Mucosa of rectum (tissue), 2 donors: ENCODE results near the gene ARHGAP21.
"Not testable (repeated sequence)": the region's sequence is repeated elsewhere in the genome, so short reads cannot be mapped to it uniquely, and the experiment has no call there.

Experiments
- H3K27ac ChIP-seq, 2 donors: one replicate each; pipeline ENCODE4 v1.7.0; 2013; ENCODE audit warnings: inconsistent platforms in 2 of 2, low read depth in 2 of 2, low read length in 2 of 2
- H3K27me3 ChIP-seq, 2 donors: one replicate each; pipeline ENCODE4 v1.7.0; 2013; ENCODE audit warnings: low read length in 2 of 2; ENCODE audit not compliant: control insufficient read depth in 2 of 2, insufficient read depth in 2 of 2
- H3K36me3 ChIP-seq, 2 donors: one replicate each; pipeline ENCODE4 v1.7.0; 2013; ENCODE audit warnings: low read length in 2 of 2; ENCODE audit not compliant: control insufficient read depth in 2 of 2, insufficient read depth in 2 of 2
- H3K4me1 ChIP-seq, 2 donors: one replicate each; pipeline ENCODE4 v1.7.0; 2013; ENCODE audit warnings: low read length in 2 of 2, mild to moderate bottlenecking in 1 of 2; ENCODE audit not compliant: control insufficient read depth in 2 of 2, insufficient read depth in 2 of 2
- H3K4me3 ChIP-seq, 2 donors: one replicate each; pipeline ENCODE4 v1.7.0; 2013; ENCODE audit warnings: low read length in 2 of 2
- H3K9ac ChIP-seq, 2 donors: one replicate each; pipeline ENCODE4 v1.7.0; 2013; ENCODE audit warnings: low read length in 2 of 2, low read depth in 1 of 2, mild to moderate bottlenecking in 1 of 2
- H3K9me3 ChIP-seq, 2 donors: one replicate each; pipeline ENCODE4 v1.7.0; 2013; ENCODE audit warnings: low read length in 2 of 2; ENCODE audit not compliant: control insufficient read depth in 2 of 2
- donor health status: healthy.
- donor health status: Normal muscosa, but diverticular disease.

The ARHGAP21 gene

DNA sequence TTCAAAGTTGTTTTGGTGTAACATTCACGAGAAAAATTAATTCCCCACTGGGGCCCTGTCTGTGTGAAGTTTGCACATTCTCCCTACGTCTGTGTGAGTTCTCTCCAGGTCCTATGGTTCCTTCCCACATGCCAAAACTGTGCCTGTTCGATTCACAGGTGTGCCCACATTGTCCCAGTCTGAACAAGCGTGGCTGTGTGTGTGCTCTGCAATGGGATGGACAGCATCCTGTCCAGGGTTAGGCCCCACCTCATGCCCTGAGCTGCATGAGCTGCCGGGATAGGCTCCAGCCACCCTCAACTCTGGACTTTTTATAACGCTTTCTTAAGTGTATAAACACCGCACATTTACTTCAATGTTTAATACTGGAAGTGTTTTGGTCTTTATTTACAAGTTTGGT, 55.4 kb downstream of the ARHGAP21 start:
- Histone ChIP-seq H3K4me3 (no peak overlapping the region), H3K9me3 (no peaks in the 10 kb centered on the region), H3K27ac (no peak overlapping the region)

DNA sequence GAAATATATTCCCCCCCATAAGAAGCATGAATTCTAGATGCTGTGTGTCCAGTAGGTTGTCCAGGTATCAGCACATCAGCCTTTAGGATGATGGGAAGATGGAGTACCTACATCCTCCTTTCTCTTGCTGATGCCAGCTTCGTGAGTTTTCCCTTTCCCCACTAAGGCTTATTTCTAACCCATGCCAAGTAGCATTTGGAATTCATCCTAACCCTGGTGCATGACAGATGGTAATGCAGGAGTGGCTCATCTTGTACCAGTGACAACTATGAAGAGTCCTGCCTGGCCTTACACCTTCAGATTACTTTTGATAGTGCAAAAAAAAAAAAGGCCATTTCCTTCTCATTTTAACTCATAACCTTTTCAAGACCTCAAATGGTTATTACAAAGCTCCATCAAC, 58.7 kb downstream of the ARHGAP21 start:
- H3K36me3 ChIP-seq: peaks cover 5 to 16% of the 10 kb centered on the region in 2 donors
- no peak overlapping the region for H3K9ac ChIP-seq
- H3K4me3 ChIP-seq: no peak overlapping the region
- no peaks in the 10 kb centered on the region for H3K9me3 ChIP-seq
- no peak overlapping the region for H3K27ac ChIP-seq
- H3K4me1 ChIP-seq: no peaks in the 10 kb centered on the region
- no peaks in the 10 kb centered on the region for H3K27me3 ChIP-seq

More for the DNA sequence above, 55.4 kb downstream of the ARHGAP21 start:
- H3K27me3 ChIP-seq: no peaks in the 10 kb centered on the region
- H3K4me1 ChIP-seq: no peaks in the 10 kb centered on the region
- no peak overlapping the region for H3K9ac ChIP-seq
- H3K36me3 ChIP-seq: peaks cover 5 to 16% of the 10 kb centered on the region in 2 donors

DNA sequence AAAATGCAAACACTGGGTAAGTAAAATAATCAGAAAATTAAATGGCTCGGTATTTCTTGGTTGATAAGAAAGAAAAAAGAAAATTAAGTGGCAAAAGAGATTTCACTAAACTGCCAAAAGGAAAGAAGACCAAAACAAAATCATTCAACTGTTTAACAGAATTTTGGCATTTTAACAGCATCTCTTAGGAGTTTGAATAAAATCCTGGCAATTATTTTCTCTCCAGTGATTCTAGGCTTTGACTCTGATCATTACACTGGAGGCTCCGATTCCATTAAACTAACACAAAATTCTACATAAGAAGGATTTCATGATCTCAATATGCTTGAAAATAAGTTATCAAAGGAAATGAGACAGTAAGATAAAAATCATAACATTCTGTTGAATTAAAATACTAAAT, 62.3 kb downstream of the ARHGAP21 start:
- H3K4me3 ChIP-seq: no peak overlapping the region
- no peaks in the 10 kb centered on the region for H3K9me3 ChIP-seq
- H3K27ac ChIP-seq: no peak overlapping the region
- H3K9ac ChIP-seq: no peak overlapping the region
- peaks cover 3 to 6% of the 10 kb centered on the region in 2 donors for H3K36me3 ChIP-seq
- no peaks in the 10 kb centered on the region for H3K4me1 ChIP-seq
- no peaks in the 10 kb centered on the region for H3K27me3 ChIP-seq

DNA sequence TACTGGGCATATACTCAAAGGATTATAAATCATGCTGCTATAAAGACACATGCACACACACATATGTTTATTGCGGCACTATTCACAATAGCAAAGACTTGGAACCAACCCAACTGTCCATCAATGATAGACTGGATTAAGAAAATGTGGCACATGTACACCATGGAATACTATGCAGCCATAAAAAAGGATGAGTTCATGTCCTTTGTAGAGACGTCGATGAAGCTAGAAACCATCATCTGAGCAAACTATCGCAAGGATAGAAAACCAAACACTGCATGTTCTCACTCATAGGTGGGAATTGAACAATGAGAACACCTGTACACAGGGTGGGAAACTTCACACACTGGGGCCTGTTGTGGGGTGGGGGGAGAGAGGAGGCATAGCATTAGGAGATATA, 65.4 kb downstream of the ARHGAP21 start:
- H3K27me3 ChIP-seq, H3K9me3 ChIP-seq, H3K36me3 ChIP-seq, H3K4me3 ChIP-seq, H3K9ac ChIP-seq, H3K4me1 ChIP-seq, H3K27ac ChIP-seq: not testable (repeated sequence)

DNA sequence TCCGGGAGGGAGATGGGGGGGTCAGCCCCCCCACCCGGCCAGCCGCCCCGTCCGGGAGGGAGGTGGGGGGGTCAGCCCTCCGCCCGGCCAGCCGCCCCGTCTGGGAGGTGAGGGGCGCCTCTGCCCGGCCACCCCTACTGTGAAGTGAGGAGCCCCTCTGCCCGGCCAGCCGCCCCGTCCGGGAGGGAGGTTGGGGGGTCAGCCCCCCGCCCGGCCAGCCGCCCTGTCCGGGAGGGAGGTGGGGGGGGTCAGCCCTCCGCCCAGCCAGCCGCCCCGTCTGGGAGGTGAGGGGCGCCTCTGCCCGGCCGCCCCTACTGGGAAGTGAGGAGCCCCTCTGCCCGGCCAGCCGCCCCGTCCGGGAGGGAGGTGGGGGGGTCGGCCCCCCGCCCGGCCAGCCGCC, 67.4 kb downstream of the ARHGAP21 start:
- H3K27ac ChIP-seq: not testable (repeated sequence)

DNA sequence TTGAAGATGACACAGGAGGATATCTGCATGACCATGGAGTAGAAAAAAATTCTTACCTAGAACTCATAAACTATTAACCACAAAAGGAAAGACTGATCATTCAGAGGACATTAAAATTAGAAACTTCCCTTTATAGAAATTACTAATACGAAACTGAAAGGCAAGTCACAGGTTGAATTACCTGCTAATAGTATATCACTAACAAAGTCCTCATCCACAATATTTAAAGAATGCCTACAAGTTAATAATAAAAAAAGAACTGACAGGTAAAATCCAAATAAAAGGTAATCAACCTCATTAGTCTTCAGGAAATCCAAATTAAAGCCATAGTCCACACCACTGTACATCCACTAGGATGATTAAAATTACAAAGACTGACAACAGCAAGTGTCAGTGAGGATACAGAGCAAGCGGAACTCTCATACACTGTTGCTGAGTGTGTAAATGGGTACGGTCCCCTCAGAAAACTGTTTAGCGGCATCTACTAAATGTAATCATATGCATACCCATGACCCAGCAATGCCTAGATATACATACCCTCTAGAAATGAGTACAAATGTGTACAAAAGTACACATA, 71.2 kb downstream of the ARHGAP21 start:
- H3K27ac ChIP-seq: no peak overlapping the region

More for the DNA sequence above, 67.4 kb downstream of the ARHGAP21 start:
- not testable (repeated sequence) for H3K9me3 ChIP-seq, H3K27me3 ChIP-seq, H3K4me3 ChIP-seq, H3K9ac ChIP-seq, H3K36me3 ChIP-seq, H3K4me1 ChIP-seq

DNA sequence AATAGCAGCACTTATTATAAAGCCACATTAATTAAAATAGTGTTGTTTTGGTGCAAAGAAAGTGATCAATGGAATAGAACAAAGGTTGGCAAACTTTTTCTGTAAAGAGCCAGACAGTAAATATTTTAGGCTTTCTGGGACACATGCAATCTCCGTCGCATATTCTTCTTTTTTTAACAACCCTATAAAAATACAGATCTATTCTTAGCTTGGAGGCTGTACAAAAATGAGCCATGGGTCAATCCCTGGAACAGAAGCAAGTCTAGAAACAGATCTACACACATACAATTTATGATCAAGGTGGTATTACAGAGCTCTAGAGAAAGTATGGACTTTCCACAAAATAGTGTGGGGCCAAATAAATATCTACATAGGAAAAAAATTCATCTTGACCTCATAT, 71.8 kb downstream of the ARHGAP21 start:
- Histone ChIP-seq H3K9me3 (no peaks in the 10 kb centered on the region), H3K27ac (no peak overlapping the region), H3K9ac (no peak overlapping the region), H3K36me3 (peaks cover 0 to 7% of the 10 kb centered on the region in 2 donors), H3K4me1 (no peaks in the 10 kb centered on the region), H3K4me3 (no peak overlapping the region), H3K27me3 (no peaks in the 10 kb centered on the region)

More for the DNA sequence above, 71.2 kb downstream of the ARHGAP21 start:
- Histone ChIP-seq H3K27me3 (no peaks in the 10 kb centered on the region), H3K36me3 (peaks cover 0 to 7% of the 10 kb centered on the region in 2 donors), H3K4me1 (no peaks in the 10 kb centered on the region), H3K4me3 (no peak overlapping the region), H3K9me3 (no peaks in the 10 kb centered on the region), H3K9ac (no peak overlapping the region)

DNA sequence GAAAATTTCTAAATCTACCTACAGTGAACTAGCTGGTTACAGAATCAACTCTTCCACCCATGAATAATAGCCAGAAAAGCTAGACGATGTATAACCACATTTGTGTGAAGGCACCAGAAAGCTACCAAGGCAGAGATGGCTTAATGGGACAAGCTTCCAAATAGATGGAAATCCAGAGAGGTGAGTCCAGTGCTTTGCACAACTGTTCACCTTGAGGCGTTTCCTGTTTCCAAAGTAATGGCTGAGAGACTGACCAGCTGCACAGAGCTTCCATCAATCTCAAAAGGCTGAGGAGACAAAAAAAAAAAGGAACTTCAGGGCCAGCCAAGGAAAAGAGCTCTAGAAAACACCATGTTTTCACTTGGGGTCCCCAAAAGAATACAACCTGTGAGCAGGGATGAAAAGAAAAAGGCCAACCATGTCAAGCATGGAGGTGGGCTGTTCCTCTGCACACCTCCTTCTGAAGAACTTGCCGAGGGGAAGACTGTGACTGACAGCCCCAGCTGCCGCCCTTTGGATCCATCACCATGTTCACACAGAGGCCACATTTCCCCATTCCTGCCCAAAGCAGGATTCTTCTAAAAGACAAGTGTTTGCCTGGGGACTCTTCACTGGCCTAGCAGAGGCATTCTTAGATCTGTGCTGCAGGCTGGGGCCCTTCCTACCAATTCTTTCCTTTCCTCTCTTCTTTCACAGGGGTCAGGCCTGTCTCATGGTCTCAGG, 72.9 kb downstream of the ARHGAP21 start:
- Histone ChIP-seq H3K4me3 (no peak overlapping the region), H3K4me1 (no peaks in the 10 kb centered on the region), H3K9me3 (no peaks in the 10 kb centered on the region), H3K27ac (no peak overlapping the region), H3K27me3 (no peaks in the 10 kb centered on the region), H3K36me3 (peaks cover 0 to 7% of the 10 kb centered on the region in 2 donors), H3K9ac (no peak overlapping the region)

DNA sequence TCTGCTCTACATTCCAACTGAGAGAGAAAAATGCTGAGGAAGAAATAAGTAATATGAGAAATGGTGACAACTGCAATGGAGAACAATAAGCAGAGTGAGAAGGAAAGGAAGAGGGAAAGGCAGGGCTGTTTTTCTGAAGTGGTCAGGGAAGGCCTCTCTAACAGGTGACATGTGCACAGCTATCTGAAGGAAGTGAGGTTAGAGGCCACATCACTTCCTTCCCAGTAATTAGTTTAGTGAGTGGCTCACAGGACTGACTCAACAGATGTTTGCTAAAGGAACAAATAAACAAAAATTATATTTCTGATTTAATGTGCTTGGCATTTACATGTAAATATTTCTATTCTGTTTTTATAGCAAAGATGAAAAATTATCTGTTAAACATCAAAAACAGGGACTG, 77.9 kb downstream of the ARHGAP21 start:
- peaks cover 0 to 5% of the 10 kb centered on the region in 2 donors for H3K36me3 ChIP-seq
- peaks cover 7 to 13% of the 10 kb centered on the region in 2 donors for H3K4me1 ChIP-seq
- no peak overlapping the region for H3K27ac ChIP-seq

DNA sequence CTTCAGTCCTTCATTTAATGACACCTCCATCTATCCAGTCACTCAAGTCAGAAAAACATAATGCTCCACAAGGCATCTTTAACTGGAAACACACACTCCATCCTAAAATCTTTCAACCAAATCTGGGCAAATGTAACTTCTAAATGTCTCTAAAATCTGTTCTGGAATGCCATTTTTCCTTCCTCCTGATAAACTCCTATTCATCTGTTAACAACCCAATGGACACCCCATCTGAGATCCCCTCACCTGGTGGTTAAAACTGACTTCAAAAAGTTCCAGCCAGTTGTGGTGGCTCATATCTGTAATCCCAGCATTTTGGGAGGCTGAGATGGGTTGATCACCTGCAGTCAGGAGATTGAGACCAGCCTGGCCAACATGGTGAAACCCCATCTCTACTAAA, 78.7 kb downstream of the ARHGAP21 start:
- Histone ChIP-seq H3K4me3 (no peak overlapping the region), H3K27ac (no peak overlapping the region), H3K4me1 (peaks cover 7 to 13% of the 10 kb centered on the region in 2 donors), H3K36me3 (peaks cover 0 to 3% of the 10 kb centered on the region in 2 donors), H3K9me3 (no peaks in the 10 kb centered on the region), H3K27me3 (no peaks in the 10 kb centered on the region), H3K9ac (no peak overlapping the region)

More for the DNA sequence above, 77.9 kb downstream of the ARHGAP21 start:
- Histone ChIP-seq H3K9me3 (no peaks in the 10 kb centered on the region), H3K9ac (no peak overlapping the region), H3K27me3 (no peaks in the 10 kb centered on the region), H3K4me3 (no peak overlapping the region)
